ENCODE results near the gene CENPT. TPM values are rescaled to one million over a fixed set of nuclear protein-coding genes. Genes with fewer than 3 reads are reported as not detected.

Gene CENPT
- total and polyA plus RNA-seq, 2 of the 13 experiments (the other 11 are each of a cell fraction or from before 2014, with no cell fraction given) = 40.9 to 43.3 TPM

- TF ChIP-seq SMAD3 (CRISPR knock-in tag; IDR thresholded peaks at IDR 0.05) = no peak
- no peak for TF ChIP-seq CBX5 (CRISPR knock-in tag; IDR thresholded peaks at IDR 0.05; ENCODE audit: borderline replicate concordance)
- TF ChIP-seq ZHX2 (IDR thresholded peaks at IDR 0.05; ENCODE audit: low read depth) = no peak
- TF ChIP-seq ZHX2 (CRISPR knock-in tag; IDR thresholded peaks at IDR 0.05; ENCODE audit: borderline replicate concordance) = no peak
- TF ChIP-seq ZNF83 (CRISPR knock-in tag; IDR thresholded peaks at IDR 0.05; ENCODE audit: borderline replicate concordance) = no peak
- TF ChIP-seq MED1 (CRISPR knock-in tag; IDR thresholded peaks at IDR 0.05) = no peak
- TF ChIP-seq HNRNPK (IDR thresholded peaks at IDR 0.05; ENCODE audit: low read depth, low read length, poor library complexity, severe bottlenecking) = no peak
- TF ChIP-seq TP53 (CRISPR knock-in tag; conservative IDR thresholded peaks at IDR 0.05) = no peak
- 0 out of 2 replicates have a peak, but pooled peaks have one; percentile 6 for TF ChIP-seq SNAPC5 (CRISPR knock-in tag; IDR thresholded peaks at IDR 0.05; ENCODE audit: borderline replicate concordance)
- TF ChIP-seq THAP9 (CRISPR knock-in tag; IDR thresholded peaks at IDR 0.05; ENCODE audit: borderline replicate concordance) = no peak
- TF ChIP-seq ZNF770 (CRISPR knock-in tag; IDR thresholded peaks at IDR 0.05) = peak; percentile 83
- no peak for TF ChIP-seq GABPB1 (CRISPR knock-in tag; IDR thresholded peaks at IDR 0.05)
- TF ChIP-seq ZNF446 (CRISPR knock-in tag; IDR thresholded peaks at IDR 0.05) = 0 out of 2 replicates have a peak, but pooled peaks have one; percentile 5
- no peak for TF ChIP-seq ZNF33B (CRISPR knock-in tag; IDR thresholded peaks at IDR 0.05)
- no peak for TF ChIP-seq ZNF24 (IDR thresholded peaks at IDR 0.05)
- no peak for TF ChIP-seq MXI1 (IDR thresholded peaks at IDR 0.05; ENCODE audit: borderline replicate concordance, low read depth, low read length)
- no peak for TF ChIP-seq SATB2 (CRISPR knock-in tag; IDR thresholded peaks at IDR 0.05)
These were observed 46.4 kb upstream of the CENPT start (continued) for GRCh38 chr16:67893743-67894399.
